OCI-LY3 (cell line): ENCODE results near the gene TAS2R41.

ENCODE experiments used
- H2AFZ ChIP-seq: fragments of 200-600, 300-600 bp; shearing (Covaris generic); 2 replicates; pipeline ENCODE4 v1.6.0; 2014; ENCODE audit warnings: antibody characterized with exemption, low read depth, low read length
- H3K27ac ChIP-seq: fragments of 200-600, 300-600 bp; sonication (generic); 2 replicates; pipeline ENCODE4 v1.5.1; 2014; ENCODE audit warnings: mild to moderate bottlenecking, low read length, moderate library complexity, mixed read lengths
- H3K27me3 ChIP-seq: fragments of 200-600, 300-600 bp; sonication (generic); 2 replicates; pipeline ENCODE4 v1.6.1; 2014; ENCODE audit warnings: low read depth, low read length, mixed read lengths
- H3K36me3 ChIP-seq: fragments of 200-600, 300-600 bp; sonication (generic); replicated peaks from 2 replicates; pipeline ENCODE3; 2014; ENCODE audit warnings: low read depth, low read length, mixed read lengths
- H3K4me1 ChIP-seq: fragments of 300-600, 200-600 bp; sonication (generic); 2 replicates; pipeline ENCODE4 v1.6.1; 2014; ENCODE audit warnings: low read length, mixed read lengths
- H3K4me2 ChIP-seq: fragments of 200-600, 300-600 bp; sonication (generic); 2 replicates; pipeline ENCODE4 v1.6.1; 2014; ENCODE audit warnings: low read length, mixed read lengths
- H3K4me3 ChIP-seq: fragments of 300-600, 200-600 bp; sonication (generic); 2 replicates; pipeline ENCODE4 v1.5.1; 2014; ENCODE audit warnings: antibody characterized with exemption, mild to moderate bottlenecking, low read length, moderate library complexity
- H3K79me2 ChIP-seq: fragments of 300-600, 200-600 bp; shearing (Covaris generic); 2 replicates; pipeline ENCODE4 v1.6.1; 2014; ENCODE audit warnings: mild to moderate bottlenecking, low read length, mixed read lengths
- H3K9ac ChIP-seq: fragments of 300-600, 200-600 bp; shearing (Covaris generic); 2 replicates; pipeline ENCODE4 v1.6.0; 2014; ENCODE audit warnings: mild to moderate bottlenecking, low read length, moderate library complexity
- H3K9me3 ChIP-seq: fragments of 200-600, 300-600 bp; shearing (Covaris generic); 2 replicates; pipeline ENCODE4 v1.6.1; 2014; ENCODE audit warnings: low read length, mixed read lengths; ENCODE audit not compliant: insufficient read depth
- H4K20me1 ChIP-seq: fragments of 200-600, 300-600 bp; sonication (generic); 2 replicates; pipeline ENCODE4 v1.6.1; 2016; ENCODE audit warnings: low read length, mixed read lengths; ENCODE audit not compliant: insufficient read depth
- EZH2phosphoT487 ChIP-seq: fragments of 200-600 bp; shearing (Covaris generic); IDR thresholded peaks from 2 replicates; pipeline ENCODE4 v1.6.1; 2018; ENCODE audit warnings: antibody characterized with exemption, mixed run types, low read depth
- TF ChIP-seq, protein P1 (sequence below): fragments of 200-600, 300-600 bp; sonication (generic); IDR thresholded peaks from 2 replicates; pipeline ENCODE4 v1.5.1; 2014; ENCODE audit warnings: antibody characterized with exemption, low read length, low read depth

Gene TAS2R41

GRCh38 chr7:143439866-143440265 lies 37.8 kb upstream of the TAS2R41 start:
- Histone ChIP-seq H3K4me1 (peaks cover 19% of the 10 kb centered on the region), H2AFZ (no peak overlapping the region), H3K27ac (no peak overlapping the region), H3K4me3 (no peak overlapping the region), H3K4me2 (no peak overlapping the region), H3K27me3 (peaks cover 34% of the 10 kb centered on the region), H3K79me2 (no peaks in the 10 kb centered on the region), H3K36me3 (no peaks in the 10 kb centered on the region), H3K9me3 (no peaks in the 10 kb centered on the region), H3K9ac (no peak overlapping the region), H4K20me1 (no peaks in the 10 kb centered on the region)
- TF ChIP-seq EZH2phosphoT487, result no peak
- TF ChIP-seq, protein P1, sequence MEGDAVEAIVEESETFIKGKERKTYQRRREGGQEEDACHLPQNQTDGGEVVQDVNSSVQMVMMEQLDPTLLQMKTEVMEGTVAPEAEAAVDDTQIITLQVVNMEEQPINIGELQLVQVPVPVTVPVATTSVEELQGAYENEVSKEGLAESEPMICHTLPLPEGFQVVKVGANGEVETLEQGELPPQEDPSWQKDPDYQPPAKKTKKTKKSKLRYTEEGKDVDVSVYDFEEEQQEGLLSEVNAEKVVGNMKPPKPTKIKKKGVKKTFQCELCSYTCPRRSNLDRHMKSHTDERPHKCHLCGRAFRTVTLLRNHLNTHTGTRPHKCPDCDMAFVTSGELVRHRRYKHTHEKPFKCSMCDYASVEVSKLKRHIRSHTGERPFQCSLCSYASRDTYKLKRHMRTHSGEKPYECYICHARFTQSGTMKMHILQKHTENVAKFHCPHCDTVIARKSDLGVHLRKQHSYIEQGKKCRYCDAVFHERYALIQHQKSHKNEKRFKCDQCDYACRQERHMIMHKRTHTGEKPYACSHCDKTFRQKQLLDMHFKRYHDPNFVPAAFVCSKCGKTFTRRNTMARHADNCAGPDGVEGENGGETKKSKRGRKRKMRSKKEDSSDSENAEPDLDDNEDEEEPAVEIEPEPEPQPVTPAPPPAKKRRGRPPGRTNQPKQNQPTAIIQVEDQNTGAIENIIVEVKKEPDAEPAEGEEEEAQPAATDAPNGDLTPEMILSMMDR, result no peak

DNA sequence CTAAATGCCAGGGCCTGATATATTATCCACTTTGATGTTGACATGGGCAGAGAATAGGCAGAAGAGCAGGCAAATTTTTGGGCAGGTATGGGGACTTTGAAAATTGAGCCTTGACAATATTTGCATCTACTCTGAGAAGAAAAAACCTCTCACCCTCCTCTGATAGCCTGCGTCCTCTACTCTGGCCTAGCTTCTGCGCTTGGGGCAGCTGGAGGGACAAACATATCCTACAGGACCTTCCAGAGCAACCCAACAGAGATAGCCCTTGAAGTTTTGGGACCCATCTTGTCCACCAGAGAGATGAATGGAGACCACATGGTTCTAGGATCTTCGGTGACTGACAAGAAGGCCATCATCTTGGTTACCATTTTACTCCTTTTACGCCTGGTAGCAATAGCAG lies 34.5 kb upstream of the TAS2R41 start, which contains the start of gene TAS2R60:
TAS2R60 (plus strand) TSS at position 301 of the 400 bp plus-strand sequence; CDS start at position 301, 0 bp downstream.
- TF ChIP-seq, protein P1, result no peak
- no peak for TF ChIP-seq EZH2phosphoT487
- no peaks in the 10 kb centered on the region for H3K36me3 ChIP-seq
- no peak within 1 kb of the TSS for H3K4me2 ChIP-seq

GRCh38 chr7:143444063-143444782 lies 33.5 kb upstream of the TAS2R41 start:
- Histone ChIP-seq H3K4me3 (no peak overlapping the region), H3K36me3 (no peaks in the 10 kb centered on the region), H3K9me3 (no peaks in the 10 kb centered on the region), H3K79me2 (no peaks in the 10 kb centered on the region), H3K4me2 (no peak overlapping the region), H3K9ac (no peak overlapping the region), H4K20me1 (no peaks in the 10 kb centered on the region), H3K27ac (no peak overlapping the region), H3K4me1 (no peaks in the 10 kb centered on the region), H3K27me3 (peaks cover 61% of the 10 kb centered on the region), H2AFZ (no peak overlapping the region)
- TF ChIP-seq, protein P1, result no peak

More for the DNA sequence above, 34.5 kb upstream of the TAS2R41 start, which contains the start of gene TAS2R60:
- Histone ChIP-seq H3K27ac (no peak within 1 kb of the TSS), H3K79me2 (no peaks in the 10 kb centered on the region), H3K4me3 (no peak within 1 kb of the TSS), H3K9ac (no peak within 1 kb of the TSS), H3K27me3 (peaks cover 61% of the 10 kb centered on the region), H3K4me1 (no peaks in the 10 kb centered on the region), H2AFZ (no peak within 1 kb of the TSS), H4K20me1 (no peaks in the 10 kb centered on the region), H3K9me3 (no peaks in the 10 kb centered on the region)

GRCh38 chr7:143444785-143445184 lies 32.9 kb upstream of the TAS2R41 start:
- no peaks in the 10 kb centered on the region for H4K20me1 ChIP-seq
- H3K4me1 ChIP-seq, result no peaks in the 10 kb centered on the region
- H2AFZ ChIP-seq, result no peak overlapping the region
- no peak overlapping the region for H3K4me3 ChIP-seq
- no peaks in the 10 kb centered on the region for H3K79me2 ChIP-seq
- H3K9ac ChIP-seq, result no peak overlapping the region
- H3K4me2 ChIP-seq, result no peak overlapping the region
- no peak for TF ChIP-seq EZH2phosphoT487
- TF ChIP-seq, protein P1, result no peak
- H3K27me3 ChIP-seq, result peaks cover 60% of the 10 kb centered on the region
- H3K9me3 ChIP-seq, result no peaks in the 10 kb centered on the region
- no peaks in the 10 kb centered on the region for H3K36me3 ChIP-seq
- H3K27ac ChIP-seq, result no peak overlapping the region
